PC-9 (cell line): ENCODE measurements around the gene PDE10A.

Experiments used
- CTCF ChIP-seq: fragments of 200-600 bp; sonication (generic); conservative IDR thresholded peaks from 2 replicates; pipeline ENCODE4 v1.6.1; 2017; ENCODE audit warnings: mixed run types, antibody characterized with exemption, mild to moderate bottlenecking, moderate library complexity
- EZH2 ChIP-seq: fragments of 200-600 bp; sonication (generic); IDR thresholded peaks from 2 replicates; pipeline ENCODE4 v1.8.0; 2017; ENCODE audit warnings: antibody characterized with exemption, low read depth

- TF ChIP-seq EZH2 (no peak), CTCF (no peak)
These were observed 345.3 kb downstream of the PDE10A start for GRCh38 chr6:165317723-165318122.
